ENCODE data around the gene PDP2.
A peak's percentile ranks its signal among the peaks of the same experiment; 100 is the strongest.
"Not testable (repeated sequence)": the region's sequence is repeated elsewhere in the genome, so short reads cannot be mapped to it uniquely, and the experiment has no call there.

The PDP2 gene

DNA sequence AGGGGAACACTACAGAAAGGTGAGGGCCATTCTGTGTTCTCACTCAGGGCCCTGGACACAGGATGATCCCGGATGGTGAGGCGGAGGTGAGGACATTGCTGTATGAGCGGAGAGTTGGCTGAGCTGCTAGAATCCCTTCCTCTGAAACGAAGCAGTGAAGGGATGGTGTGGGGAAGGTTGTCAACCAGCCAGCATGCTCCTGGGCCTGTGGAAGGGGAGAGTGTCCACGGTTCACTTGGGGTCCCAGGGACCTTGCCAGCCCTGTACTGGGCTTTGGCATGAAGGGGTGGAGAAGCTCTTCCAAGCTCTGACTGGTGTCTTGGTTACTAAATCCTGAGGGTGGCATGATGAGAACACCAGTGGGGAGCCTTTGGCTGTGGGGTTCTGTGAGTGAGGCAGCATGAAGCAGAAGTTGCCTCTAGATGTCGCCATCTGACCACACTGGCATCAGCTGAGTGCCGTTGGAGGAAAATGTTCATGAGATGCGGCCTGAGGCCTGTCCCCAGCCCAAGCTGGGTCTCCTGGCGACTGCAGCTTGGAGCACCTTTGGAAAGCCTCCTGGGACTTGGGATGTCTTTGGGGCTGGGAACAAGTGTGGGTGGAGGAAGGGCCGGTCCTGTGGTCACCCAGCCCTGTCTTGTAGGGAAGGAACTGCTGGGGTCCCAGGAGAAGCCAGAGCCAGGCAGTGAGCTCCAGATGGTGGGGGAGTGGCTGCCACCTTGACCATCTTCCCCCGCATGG is 14.8 kb downstream of the PDP2 start:
- ATAC-seq, result peak; percentile 96
- TF ChIP-seq ZFP3 (CRISPR knock-in tag; IDR thresholded peaks at IDR 0.05) (no peak), SNAI2 (CRISPR knock-in tag; IDR thresholded peaks at IDR 0.05) (no peak)
- TF ChIP-seq, protein P1, sequence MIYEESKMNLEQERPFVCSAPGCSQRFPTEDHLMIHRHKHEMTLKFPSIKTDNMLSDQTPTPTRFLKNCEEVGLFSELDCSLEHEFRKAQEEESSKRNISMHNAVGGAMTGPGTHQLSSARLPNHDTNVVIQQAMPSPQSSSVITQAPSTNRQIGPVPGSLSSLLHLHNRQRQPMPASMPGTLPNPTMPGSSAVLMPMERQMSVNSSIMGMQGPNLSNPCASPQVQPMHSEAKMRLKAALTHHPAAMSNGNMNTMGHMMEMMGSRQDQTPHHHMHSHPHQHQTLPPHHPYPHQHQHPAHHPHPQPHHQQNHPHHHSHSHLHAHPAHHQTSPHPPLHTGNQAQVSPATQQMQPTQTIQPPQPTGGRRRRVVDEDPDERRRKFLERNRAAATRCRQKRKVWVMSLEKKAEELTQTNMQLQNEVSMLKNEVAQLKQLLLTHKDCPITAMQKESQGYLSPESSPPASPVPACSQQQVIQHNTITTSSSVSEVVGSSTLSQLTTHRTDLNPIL (CRISPR knock-in tag; IDR thresholded peaks at IDR 0.05; ENCODE audit: low read depth), result no peak

DNA sequence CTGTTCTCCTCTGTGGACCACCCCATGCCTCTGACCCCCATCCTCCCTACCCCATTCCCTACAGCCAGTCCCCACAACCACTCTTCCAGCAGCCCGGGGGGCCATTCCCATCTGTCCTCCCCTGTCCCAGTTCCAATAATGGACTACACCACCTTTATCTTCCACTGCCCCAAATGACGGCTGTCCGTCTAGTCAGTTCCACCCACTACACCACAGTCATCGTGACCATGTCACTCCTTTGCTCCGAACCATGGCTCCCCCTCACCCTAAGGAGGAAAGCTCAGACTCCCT is 15.3 kb downstream of the PDP2 start:
- TF ChIP-seq BACH2 (CRISPR knock-in tag; IDR thresholded peaks at IDR 0.05; ENCODE audit: borderline replicate concordance) (no peak), RARB (CRISPR knock-in tag; IDR thresholded peaks at IDR 0.05) (no peak), PPARA (CRISPR knock-in tag; IDR thresholded peaks at IDR 0.05; ENCODE audit: borderline replicate concordance) (no peak), ESRRG (CRISPR knock-in tag; IDR thresholded peaks at IDR 0.05) (no peak), CSDC2 (CRISPR knock-in tag; IDR thresholded peaks at IDR 0.05) (no peak), SNAI2 (CRISPR knock-in tag; IDR thresholded peaks at IDR 0.05) (no peak), ZC3H10 (CRISPR knock-in tag; IDR thresholded peaks at IDR 0.05) (no peak), ZNF8 (CRISPR knock-in tag; IDR thresholded peaks at IDR 0.05) (no peak), OSR1 (CRISPR knock-in tag; IDR thresholded peaks at IDR 0.05) (no peak), ZNF70 (CRISPR knock-in tag; IDR thresholded peaks at IDR 0.05) (no peak), TOX (CRISPR knock-in tag; IDR thresholded peaks at IDR 0.05; ENCODE audit: borderline replicate concordance) (no peak), ISL1 (CRISPR knock-in tag; IDR thresholded peaks at IDR 0.05) (no peak), ZFP30 (CRISPR knock-in tag; IDR thresholded peaks at IDR 0.05) (no peak)
- TF ChIP-seq, protein P2, sequence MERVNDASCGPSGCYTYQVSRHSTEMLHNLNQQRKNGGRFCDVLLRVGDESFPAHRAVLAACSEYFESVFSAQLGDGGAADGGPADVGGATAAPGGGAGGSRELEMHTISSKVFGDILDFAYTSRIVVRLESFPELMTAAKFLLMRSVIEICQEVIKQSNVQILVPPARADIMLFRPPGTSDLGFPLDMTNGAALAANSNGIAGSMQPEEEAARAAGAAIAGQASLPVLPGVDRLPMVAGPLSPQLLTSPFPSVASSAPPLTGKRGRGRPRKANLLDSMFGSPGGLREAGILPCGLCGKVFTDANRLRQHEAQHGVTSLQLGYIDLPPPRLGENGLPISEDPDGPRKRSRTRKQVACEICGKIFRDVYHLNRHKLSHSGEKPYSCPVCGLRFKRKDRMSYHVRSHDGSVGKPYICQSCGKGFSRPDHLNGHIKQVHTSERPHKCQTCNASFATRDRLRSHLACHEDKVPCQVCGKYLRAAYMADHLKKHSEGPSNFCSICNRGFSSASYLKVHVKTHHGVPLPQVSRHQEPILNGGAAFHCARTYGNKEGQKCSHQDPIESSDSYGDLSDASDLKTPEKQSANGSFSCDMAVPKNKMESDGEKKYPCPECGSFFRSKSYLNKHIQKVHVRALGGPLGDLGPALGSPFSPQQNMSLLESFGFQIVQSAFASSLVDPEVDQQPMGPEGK (CRISPR knock-in tag; IDR thresholded peaks at IDR 0.05; ENCODE audit: borderline replicate concordance), result no peak
- TF ChIP-seq, protein P3, sequence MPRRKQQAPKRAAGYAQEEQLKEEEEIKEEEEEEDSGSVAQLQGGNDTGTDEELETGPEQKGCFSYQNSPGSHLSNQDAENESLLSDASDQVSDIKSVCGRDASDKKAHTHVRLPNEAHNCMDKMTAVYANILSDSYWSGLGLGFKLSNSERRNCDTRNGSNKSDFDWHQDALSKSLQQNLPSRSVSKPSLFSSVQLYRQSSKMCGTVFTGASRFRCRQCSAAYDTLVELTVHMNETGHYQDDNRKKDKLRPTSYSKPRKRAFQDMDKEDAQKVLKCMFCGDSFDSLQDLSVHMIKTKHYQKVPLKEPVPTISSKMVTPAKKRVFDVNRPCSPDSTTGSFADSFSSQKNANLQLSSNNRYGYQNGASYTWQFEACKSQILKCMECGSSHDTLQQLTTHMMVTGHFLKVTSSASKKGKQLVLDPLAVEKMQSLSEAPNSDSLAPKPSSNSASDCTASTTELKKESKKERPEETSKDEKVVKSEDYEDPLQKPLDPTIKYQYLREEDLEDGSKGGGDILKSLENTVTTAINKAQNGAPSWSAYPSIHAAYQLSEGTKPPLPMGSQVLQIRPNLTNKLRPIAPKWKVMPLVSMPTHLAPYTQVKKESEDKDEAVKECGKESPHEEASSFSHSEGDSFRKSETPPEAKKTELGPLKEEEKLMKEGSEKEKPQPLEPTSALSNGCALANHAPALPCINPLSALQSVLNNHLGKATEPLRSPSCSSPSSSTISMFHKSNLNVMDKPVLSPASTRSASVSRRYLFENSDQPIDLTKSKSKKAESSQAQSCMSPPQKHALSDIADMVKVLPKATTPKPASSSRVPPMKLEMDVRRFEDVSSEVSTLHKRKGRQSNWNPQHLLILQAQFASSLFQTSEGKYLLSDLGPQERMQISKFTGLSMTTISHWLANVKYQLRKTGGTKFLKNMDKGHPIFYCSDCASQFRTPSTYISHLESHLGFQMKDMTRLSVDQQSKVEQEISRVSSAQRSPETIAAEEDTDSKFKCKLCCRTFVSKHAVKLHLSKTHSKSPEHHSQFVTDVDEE (CRISPR knock-in tag; IDR thresholded peaks at IDR 0.05), result no peak
- no peak for ATAC-seq

DNA sequence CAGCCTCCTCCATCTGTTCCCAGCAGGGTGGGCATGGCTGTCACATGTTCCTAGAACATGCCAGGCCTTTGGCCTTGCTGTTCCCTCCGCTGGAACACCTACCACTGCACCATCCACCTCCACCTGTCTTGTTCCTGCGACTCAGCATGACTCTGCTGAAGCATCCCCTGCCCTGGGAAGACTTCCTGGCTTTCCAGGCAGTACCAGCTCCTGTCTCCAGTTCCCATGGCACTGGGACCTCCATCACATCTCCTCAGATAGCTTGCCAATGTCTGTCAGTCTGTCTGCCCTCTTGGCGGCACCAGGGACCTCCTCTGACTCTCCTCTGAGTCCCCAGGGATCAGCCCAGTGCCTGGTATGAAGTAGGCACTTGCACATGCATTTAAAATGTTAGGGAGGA is 15.7 kb downstream of the PDP2 start:
- TF ChIP-seq TCF4 (CRISPR knock-in tag; IDR thresholded peaks at IDR 0.05; ENCODE audit: borderline replicate concordance) (no peak), PPARA (CRISPR knock-in tag; IDR thresholded peaks at IDR 0.05; ENCODE audit: borderline replicate concordance) (no peak), ESRRG (CRISPR knock-in tag; IDR thresholded peaks at IDR 0.05) (no peak), ZNF565 (CRISPR knock-in tag; conservative IDR thresholded peaks at IDR 0.05; ENCODE audit: low read depth) (no peak)
- TF ChIP-seq, protein P4, sequence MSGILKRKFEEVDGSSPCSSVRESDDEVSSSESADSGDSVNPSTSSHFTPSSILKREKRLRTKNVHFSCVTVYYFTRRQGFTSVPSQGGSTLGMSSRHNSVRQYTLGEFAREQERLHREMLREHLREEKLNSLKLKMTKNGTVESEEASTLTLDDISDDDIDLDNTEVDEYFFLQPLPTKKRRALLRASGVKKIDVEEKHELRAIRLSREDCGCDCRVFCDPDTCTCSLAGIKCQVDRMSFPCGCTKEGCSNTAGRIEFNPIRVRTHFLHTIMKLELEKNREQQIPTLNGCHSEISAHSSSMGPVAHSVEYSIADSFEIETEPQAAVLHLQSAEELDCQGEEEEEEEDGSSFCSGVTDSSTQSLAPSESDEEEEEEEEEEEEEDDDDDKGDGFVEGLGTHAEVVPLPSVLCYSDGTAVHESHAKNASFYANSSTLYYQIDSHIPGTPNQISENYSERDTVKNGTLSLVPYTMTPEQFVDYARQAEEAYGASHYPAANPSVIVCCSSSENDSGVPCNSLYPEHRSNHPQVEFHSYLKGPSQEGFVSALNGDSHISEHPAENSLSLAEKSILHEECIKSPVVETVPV (CRISPR knock-in tag; IDR thresholded peaks at IDR 0.05), result no peak
- no peak for ATAC-seq

DNA sequence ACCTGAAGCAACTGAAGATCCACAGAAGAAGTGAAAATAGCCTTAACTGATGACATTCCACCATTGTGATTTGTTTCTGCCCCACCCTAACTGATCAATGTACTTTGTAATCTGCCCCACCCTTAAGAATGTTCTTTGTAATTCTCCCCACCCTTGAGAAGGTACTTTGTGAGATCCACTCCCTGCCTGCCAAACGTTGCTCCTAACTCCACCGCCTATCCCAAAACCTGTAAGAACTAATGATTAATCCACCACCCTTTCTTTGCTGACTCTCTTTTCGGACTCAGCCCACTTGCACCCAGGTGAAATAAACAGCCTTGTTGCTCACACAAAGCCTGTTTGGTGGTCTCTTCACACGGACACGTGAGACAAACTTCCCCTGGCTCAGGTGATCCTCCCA is 16.4 kb downstream of the PDP2 start:
- ATAC-seq, result not testable (repeated sequence)

DNA sequence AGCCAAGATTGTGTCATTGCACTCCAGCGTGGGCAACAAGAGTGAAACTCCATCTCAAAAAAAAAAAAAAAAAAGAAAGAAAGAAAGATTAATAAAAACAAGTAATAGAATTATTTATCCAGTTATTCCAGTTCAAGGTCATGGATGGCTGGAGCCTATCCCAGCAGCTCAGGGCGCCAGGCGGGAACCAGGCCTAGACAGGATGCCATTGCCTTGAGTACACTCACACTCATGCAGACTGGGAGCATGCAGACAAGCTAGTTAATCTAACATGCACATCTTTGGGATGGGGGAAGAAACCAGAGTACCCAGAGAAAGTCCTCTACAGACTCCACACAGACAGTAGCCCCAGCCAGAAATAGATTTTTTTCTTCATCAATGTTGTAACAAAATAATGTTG is 17.9 kb downstream of the PDP2 start:
- ATAC-seq, result peak; percentile 14; the same call in 1 of the 3 replicates
- no peak for TF ChIP-seq ZC3H10 (CRISPR knock-in tag; IDR thresholded peaks at IDR 0.05)
- no peak for TF ChIP-seq ZFP3 (CRISPR knock-in tag; IDR thresholded peaks at IDR 0.05)
- TF ChIP-seq OSR1 (CRISPR knock-in tag; IDR thresholded peaks at IDR 0.05), result no peak

All from SK-N-SH treated with all-trans-retinoic acid at 6 μM for 48 hours (cell line).